GM19193 (cell line): ENCODE data around the gene SUPT4H1.

Experiments used
- POLR2A ChIP-seq: IDR thresholded peaks from 4 replicates; pipeline ENCODE4 v1.6.1; 2011; ENCODE audit not compliant: insufficient read depth, insufficient read length; ENCODE audit errors: extremely low read depth

The SUPT4H1 gene

DNA sequence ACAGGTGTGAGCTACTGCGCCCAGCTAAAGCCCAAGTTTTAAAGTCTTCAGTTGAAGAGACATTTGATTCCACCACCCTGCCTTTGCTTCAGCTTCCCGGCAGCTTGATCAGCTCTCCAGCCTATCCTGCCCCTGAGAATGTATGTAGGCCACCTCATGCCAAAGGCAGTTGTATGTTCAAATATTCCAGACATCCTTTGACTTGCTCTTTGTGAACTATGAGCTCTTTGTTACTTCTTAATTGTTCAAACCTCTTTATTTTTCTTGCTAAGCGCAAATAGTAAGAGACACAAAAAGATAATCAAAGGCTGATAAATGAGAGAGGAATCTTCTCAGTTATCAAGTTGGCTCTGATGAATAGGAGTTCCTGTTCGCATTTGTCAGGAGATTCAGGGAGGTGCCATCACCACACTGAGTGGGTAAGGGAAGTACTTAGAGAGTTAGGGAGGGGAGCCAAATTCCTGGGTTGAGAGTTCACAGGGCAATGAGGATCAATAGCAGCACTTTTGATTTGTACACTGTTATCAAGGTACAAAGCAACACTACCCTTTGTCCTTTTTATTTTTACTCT is 32.0 kb upstream of the SUPT4H1 start:
- TF ChIP-seq POLR2A = no peak

DNA sequence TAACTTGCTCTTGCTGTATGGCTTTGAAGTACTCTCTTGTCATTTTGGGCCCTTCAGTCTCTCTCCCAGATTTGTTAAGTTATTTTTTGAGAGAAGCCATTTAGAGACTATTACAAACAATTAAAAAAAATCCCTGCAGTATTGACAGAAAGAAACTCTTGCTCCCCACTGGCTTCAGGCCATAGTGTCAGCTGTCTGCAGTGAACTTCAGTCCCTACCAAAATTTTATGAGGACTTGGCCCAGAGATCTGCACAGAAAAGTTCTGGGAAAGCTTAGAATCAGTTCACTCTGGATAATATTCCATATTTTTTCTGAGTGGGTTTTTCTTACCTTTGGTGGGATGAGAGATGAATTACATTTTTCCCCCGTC is 30.9 kb upstream of the SUPT4H1 start:
- TF ChIP-seq POLR2A = no peak

- no peak for TF ChIP-seq POLR2A
Measured at GRCh38 chr17:58382108-58382871, 30.3 kb upstream of the SUPT4H1 start.

DNA sequence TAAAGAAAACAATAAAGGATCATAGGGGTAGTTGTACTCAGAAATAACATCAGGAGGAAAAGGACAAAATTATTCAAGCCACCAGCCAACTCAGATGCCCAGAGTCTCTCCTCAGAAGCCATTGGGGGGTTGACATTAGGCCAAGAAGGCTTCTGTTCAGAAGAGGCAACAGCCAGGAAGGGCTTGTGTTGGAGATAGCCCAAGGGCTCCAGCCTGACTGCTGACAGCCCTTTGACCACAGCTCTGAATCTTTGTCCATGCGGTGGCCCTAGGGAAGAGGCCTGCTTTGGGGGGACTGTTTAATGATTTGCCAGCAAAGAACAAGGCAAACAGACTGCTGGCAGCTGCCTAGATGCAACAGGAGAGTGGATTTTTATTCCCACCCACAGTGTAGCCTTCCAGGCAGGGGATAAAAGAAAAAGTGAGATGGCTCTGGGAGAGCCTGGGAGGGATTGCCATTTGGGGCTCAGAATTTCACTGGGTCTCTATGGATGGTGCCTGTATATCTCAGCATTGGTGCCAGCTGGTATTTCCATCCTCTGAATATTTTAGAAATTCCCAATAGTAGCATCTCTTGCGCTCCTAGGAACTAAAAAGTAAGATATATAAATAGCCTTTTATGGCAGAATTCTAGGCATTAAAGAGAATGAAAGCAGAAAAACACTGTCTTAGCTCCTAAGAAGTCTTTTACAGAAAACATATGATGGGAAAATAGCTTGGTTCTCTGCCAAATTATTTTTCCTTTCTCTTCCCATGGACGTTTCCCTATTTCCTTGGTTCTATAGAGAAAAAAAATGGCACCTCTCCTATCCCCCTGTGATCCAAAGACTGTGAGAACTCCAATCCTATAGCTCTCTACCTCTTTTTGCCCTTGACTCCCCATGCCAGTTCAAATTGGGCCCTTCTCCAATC is 29.4 kb upstream of the SUPT4H1 start:
- no peak for TF ChIP-seq POLR2A

DNA sequence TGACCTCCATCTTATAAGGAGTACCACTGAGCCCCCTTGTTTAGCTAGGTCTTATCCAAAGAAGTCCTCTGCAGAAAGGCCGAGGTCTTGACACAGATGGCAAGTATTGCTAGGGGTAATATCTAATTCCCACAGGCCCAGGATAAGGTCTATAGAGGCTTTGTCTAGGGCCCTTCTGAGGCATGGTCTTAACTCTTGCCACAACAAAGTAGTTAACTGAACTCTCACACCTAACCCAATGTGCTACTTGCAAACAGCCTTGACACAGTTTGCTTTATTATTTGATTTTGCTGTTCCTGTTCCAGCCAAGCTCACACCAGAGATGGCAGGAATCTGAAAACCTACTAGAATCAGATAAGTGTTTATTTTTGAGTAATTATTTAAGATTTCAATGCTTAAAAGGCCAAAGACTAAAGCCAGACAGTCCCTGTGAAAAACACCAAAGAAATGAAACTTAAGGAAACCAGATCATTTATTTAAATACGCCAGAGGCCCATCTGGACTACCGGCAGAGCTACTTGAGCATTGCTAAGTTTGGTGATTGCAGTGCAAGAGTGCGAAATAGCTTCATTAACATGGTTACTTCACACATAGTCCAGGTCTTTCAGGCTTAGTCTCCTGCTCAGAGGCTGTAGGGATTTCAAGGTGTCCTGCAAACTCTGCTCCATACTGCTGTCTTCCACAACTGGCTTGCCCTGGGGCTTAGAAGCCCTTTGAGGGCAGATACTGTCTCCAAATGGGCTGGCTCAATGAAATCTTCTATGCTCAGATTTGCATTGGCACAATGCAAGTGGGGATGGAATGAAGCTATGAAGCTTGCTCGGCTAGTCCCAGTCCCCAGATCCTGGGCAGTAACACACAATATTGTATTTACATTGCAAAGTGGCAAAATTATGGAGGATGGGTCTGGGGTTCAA is 28.5 kb upstream of the SUPT4H1 start:
- TF ChIP-seq POLR2A = no peak

DNA sequence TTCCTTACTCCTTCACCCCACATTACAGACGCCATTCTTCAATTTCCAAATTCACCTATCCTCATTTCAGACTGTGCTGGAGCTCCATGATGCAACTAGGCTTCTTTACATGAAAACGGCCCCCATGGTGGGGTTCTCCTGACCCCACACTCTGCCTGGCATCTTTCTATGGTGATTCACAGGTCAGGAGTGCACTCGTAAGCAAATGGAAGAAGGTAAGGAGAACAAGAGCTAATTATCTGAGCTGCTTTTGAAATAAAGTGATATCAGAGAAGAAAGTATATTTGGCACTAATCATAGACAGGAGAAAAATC is 27.5 kb upstream of the SUPT4H1 start:
- no peak for TF ChIP-seq POLR2A

DNA sequence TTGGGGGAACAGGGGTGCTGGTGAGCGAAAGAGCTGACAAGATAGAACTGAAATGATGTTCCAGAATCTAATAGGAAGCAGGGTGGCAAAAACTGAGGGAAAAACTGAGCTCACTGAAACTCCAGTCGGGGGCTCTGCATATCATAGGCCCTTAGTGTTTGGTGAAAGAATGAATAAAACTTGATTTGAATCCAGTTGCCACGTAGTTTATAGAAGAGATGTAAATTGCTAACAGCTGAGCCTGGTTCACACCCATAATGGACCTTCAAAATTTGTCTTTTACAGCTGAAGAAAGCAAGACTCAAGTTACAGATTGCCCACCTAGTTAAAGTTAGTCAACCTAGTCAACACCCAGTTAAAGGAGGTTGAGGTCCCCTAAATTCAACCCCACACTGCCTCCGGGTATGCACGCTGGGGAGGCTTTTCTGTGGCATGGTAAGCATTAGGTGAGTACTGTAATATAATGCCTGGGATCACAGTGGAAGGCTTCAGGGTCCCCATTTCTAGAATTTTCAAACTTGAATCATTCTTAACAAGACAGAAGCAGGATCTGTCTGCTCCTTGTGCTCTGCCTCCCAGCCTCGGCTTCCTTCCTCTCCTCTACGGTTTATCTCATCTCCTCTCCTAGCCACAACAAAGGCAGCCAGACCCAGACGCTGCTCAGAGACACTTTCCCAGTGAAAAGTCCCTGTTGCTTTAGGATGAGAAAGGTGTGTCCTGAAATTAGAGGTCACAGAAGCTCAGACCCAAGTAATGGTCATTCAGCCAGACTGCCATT is 26.9 kb upstream of the SUPT4H1 start:
- TF ChIP-seq POLR2A = no peak

DNA sequence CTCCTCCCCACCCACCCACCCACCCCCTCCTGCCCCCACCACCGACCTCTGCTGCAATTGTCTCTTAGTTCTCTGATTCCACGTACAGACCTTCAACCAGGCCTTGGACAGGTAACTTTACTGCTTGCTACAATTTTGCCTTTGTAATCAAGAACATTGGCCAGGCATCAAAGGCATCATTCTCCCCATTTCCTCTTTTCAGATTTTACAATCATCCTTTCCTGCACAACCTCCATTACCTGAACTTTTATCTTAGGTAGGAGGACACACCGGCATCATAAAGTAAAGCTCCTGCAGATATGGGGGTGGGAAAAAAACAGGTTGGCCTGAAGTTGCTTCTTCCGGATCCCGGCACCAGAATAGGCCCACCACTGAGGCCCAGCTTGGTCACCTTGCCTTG is 25.7 kb upstream of the SUPT4H1 start:
- TF ChIP-seq POLR2A = no peak

- no peak for TF ChIP-seq POLR2A
Measured at GRCh38 chr17:58377093-58377601, 25.1 kb upstream of the SUPT4H1 start.

GRCh38 chr17:58376472-58377000 is 24.5 kb upstream of the SUPT4H1 start:
- TF ChIP-seq POLR2A = no peak

DNA sequence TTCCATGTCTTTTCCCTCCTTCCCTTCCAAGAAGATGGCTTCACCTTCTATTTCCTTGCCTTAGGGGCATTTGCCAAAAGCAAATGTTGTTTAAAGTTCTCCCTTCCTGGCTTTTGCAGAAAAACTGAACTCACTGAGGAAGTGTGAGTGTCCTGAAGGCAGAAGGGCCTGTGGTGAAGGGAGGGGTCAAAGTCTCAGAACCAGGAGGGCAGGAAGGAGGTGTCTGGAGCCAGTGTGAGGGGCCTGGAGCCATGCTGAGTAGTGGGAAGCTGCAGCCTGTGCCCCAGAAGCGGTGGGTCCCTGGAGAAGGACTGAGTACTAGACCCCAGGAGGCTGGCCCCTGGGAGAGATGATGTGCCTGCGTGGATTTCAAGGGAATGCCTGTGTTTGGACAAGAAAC is 23.8 kb upstream of the SUPT4H1 start:
- TF ChIP-seq POLR2A = no peak

DNA sequence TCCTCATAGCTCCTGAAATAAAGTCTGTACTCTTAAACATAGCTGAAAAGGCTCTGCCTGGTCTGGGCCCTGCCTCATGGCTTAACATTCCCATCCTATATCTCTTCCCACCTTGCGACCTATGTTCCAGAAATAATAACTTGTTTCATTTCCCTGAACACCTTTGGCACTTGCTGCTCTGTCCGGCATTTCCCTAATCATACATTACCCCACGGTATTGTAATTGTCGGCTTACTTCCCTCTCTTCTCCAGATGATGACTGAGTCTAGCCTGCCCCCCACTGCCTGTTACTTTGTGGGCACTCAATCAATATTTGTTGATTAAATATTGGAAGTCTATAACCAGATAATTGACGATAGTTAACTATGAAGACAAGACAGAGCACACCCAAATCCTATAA is 23.3 kb upstream of the SUPT4H1 start:
- no peak for TF ChIP-seq POLR2A

DNA sequence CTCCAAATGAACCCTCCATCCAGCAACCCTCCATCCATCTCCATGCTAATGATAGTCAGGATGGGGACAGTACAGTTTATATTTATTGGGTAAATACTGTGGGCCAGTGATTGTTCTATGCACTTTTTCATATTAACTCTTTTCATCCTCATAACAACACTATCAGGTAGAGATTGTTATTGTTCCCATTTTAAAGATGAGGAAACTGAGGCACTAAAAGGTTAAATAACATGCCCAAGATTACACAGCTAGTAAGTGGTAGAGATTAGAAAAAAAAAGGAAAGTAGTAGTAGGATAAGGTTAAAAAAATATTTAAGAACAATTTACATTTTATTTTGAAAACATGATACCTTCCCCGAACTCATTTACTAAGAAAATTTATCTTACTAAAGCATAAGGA is 21.9 kb upstream of the SUPT4H1 start:
- no peak for TF ChIP-seq POLR2A

GRCh38 chr17:58373003-58373402 is 21.0 kb upstream of the SUPT4H1 start:
- no peak for TF ChIP-seq POLR2A

DNA sequence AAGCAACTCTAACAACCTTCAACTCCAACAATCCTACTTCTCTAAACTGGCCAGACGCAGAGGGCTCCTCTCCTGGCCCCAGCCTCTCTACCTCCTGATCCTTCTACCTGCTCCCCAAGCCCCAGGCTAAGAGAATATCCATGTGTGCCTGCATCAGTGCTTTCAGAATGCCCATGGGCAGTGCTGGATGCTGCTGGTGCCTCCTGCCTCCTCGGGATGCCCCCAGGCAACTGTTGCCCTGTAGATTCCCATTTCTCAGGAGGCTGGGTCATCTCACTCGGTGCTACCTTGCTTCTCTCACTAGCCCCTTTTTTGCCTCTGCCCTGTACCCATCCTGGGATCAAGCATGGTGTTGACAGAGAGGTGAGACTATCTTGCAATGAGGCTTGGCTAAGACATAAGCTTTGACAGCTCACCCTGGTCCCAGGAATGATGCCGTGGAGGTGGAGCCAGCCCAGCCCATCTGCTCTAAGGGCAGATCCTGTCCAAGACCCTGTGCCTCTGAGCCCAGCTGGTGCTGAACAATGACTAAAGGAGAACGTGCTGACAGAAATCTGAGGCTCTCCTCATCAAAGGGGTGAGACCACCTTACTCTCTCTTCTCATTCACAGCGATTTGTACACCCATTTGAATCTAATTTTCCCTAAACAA is 19.4 kb upstream of the SUPT4H1 start:
- TF ChIP-seq POLR2A = no peak
